NCI-H2107 treated with DMSO at 0.1 percent for 48 hours (cell line): ENCODE data around the gene GRK6.

Source experiments
- DNase-seq: peaks from one replicate; lab custom pipeline; 2025; ENCODE audit not compliant: unreplicated experiment; lab: John Stamatoyannopoulos, UW

The GRK6 gene

DNA sequence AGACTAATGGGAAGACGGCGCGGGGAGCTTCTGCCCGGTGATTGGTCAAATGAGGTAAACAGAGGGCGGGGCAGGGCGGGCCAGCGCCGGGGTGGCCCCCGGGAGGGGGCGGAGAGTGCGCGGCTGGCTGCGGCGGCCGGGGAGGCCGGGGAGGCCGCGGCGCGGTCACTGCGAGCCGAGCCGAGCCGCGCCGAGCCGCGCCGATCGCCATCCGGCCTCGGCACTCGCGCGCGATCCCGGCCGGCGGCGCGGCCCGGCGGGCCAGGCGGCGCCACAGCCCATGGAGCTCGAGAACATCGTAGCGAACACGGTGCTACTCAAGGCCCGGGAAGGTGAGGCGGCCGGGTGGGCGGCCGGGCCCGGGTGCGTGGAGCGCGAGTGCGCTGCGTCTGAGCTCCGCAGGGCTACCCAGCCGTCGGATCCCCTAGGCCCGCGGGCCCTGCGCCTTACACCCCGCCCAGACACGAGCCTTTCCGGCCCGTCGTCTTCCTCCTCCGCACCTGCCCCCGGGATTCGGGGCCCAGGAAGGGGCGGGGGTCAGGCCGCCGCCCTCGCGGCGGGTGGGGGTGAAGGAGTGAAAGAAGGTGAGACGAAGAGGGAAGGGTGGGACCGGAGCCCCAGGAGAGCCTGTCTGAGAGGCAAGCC lies at the start of gene GRK6:
TSS of gene GRK6 (plus strand) at position 111 of the 645 bp plus-strand sequence. CDS start at position 281, 170 bp downstream.
- no peak for DNase-seq

DNA sequence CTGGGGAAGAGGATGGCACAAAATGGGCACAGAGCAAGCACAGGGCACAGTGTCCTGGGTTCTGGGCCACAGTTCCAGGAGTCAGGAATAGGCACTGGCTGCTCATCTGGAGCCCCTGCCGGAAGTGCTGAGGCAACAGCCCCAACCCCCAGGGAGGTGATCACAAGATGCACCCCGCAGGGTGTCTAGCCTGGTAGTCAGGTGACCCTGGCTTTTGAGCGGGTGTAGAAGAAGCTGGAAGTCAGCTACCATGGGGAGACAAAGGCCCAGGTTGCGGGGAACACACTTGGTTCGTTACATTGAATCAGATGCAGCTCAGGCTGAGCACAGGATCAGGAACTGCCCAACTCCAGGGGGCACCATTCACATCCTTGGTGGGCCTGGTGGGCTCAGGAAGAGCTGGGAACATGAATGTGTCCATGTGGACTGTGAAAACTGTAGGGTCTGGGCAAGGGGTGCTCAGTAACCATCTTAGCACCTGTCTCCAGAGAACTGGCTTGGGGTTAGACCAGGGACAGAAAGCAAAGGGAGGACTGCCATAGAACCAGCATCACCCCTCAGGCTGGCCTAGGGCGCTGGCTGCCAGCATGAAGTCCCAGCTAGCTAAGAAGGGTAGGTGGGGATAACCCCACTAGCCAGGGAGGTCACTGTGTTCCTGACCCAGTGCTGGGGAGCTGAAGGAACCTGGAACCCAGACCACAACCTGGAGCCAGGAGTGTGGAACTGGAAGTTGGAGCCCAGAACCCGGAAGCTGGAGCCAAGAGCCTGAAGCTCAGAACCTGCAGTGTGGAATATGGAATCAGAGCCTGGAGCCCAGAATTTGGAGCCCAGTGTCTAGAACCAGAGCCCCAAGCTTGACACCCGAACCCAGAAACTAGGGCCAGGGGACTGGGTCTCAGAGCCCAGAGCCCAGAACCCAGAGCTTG lies 48.4 kb upstream of the GRK6 start:
- DNase-seq, result no peak

- DNase-seq, result no peak
Measured at GRCh38 chr5:177378884-177379883, 47.3 kb upstream of the GRK6 start.

- DNase-seq, result no peak
Measured at GRCh38 chr5:177380805-177381126, 45.7 kb upstream of the GRK6 start.

GRCh38 chr5:177382423-177383029 lies 44.0 kb upstream of the GRK6 start:
- no peak for DNase-seq

- no peak for DNase-seq
Measured at GRCh38 chr5:177383181-177383580, 43.3 kb upstream of the GRK6 start.

DNA sequence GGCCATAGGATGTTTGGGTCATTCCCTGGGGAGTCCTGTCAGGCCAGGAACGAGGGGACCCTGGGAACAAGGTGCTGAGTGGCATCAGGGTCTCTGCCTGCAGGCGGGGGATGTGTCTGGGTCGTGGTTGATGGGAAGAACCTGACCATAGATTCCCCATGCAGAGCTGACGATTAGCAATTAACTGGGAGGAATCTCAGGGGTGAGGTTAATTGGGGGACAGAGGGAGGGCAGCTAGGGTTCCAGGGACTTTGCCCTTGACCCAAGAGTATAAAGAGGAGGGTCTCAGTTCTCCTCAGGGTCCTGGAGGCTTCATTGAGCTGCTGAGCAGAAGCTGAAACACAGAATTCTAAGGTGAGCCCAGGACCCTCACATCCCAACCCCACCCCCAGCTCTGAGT lies 42.3 kb upstream of the GRK6 start, which contains the start of gene SLC34A1:
TSS of gene SLC34A1 (plus strand) at position 301 of the 400 bp plus-strand sequence. CDS start 1,308 bp downstream, outside the sequence.
- DNase-seq, result no peak

GRCh38 chr5:177385720-177386119 lies 40.8 kb upstream of the GRK6 start:
- DNase-seq, result no peak

GRCh38 chr5:177386542-177386941 lies 39.9 kb upstream of the GRK6 start:
- DNase-seq, result no peak

- no peak for DNase-seq
Measured at GRCh38 chr5:177387405-177387804, 39.1 kb upstream of the GRK6 start.

DNA sequence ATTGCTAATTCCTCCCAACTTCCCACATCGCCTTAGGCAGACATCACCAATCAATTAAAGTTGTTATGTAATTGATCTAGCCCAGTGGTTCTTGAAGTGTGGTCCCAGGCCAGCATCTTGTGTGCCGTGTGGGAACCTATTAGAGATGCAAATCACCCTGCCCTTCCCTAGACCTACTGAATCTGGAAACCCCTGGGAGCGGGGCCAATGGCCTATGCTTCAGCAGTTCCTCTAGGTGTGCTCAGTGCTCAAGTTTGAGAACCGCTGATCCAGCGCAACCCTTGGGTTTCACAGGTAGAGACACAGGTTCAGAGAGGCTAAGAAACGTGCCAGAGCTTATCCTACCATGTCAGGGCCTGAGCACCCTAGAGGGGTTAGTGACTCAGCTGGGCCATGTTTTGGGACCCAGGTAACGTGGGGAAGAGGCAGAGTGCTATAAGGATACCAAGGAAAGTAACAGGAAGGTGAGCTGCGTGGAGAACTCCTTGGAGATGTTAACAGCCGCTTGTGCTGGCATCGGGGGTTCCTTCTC lies 37.9 kb upstream of the GRK6 start:
- DNase-seq, result no peak

GRCh38 chr5:177389241-177390169 lies 37.0 kb upstream of the GRK6 start:
- DNase-seq, result no peak

GRCh38 chr5:177390363-177391300 lies 35.8 kb upstream of the GRK6 start:
- DNase-seq, result peak; percentile 30

- DNase-seq, result no peak
Measured at GRCh38 chr5:177392765-177393164, 33.7 kb upstream of the GRK6 start.

GRCh38 chr5:177393206-177393765 lies 33.2 kb upstream of the GRK6 start:
- no peak for DNase-seq

DNA sequence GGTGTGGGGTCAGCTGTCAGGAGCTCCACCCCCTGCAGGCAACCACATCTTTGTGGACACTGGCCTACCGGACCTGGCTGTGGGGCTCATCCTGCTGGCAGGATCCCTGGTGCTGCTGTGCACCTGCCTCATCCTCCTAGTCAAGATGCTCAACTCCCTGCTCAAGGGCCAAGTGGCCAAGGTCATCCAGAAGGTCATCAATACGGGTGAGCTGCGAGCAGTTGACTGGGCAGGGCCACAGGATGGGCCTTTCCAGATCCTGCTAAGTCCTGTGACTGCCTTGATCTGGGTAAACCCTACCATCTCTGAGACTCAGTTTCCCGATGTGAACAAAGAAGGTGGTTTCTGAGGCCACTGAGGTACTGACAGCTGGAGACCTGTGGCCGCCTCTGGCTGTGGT lies 32.5 kb upstream of the GRK6 start:
- no peak for DNase-seq

DNA sequence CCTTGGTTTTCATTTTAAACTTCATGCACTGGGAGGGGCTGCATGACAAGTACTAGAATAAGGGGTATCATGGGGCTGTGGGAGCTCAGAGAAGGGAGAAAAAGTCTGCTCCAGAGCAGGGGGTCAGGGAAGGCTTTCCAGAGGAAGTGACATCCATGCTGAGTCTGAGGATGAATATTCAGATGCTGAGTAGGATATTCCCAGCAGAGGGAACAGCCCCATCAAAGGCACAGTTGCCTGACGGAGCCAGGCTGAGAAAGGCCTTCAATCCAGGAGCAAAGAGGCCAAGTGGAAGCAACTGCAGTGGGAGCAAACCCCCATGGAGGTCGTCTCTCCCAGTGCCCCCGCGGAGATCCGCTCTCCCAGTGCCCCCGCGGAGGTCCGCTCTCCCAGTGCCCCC lies 30.4 kb upstream of the GRK6 start:
- no peak for DNase-seq

GRCh38 chr5:177396807-177397206 lies 29.7 kb upstream of the GRK6 start:
- no peak for DNase-seq
